ENCODE data around the gene NCKAP5L.
"Not testable (repeated sequence)": the region's sequence is repeated elsewhere in the genome, so short reads cannot be mapped to it uniquely, and the experiment has no call there.

Gene NCKAP5L

GRCh38 chr12:49865109-49865781 is 37.0 kb upstream of the NCKAP5L start:
- no peak for DNase-seq

GRCh38 chr12:49864798-49865090 is 36.5 kb upstream of the NCKAP5L start:
- DNase-seq, result no peak

GRCh38 chr12:49863946-49864797 is 36.0 kb upstream of the NCKAP5L start:
- DNase-seq, result no peak

GRCh38 chr12:49860921-49861320 is 32.7 kb upstream of the NCKAP5L start:
- DNase-seq, result not testable (repeated sequence)

- not testable (repeated sequence) for DNase-seq
Measured at GRCh38 chr12:49855890-49856289, 27.7 kb upstream of the NCKAP5L start.

- no peak for DNase-seq
Measured at GRCh38 chr12:49854976-49855375, 26.8 kb upstream of the NCKAP5L start.

GRCh38 chr12:49853671-49854070 is 25.5 kb upstream of the NCKAP5L start:
- DNase-seq, result no peak

- DNase-seq, result no peak
Measured at GRCh38 chr12:49847161-49847560, 18.9 kb upstream of the NCKAP5L start.

- no peak for DNase-seq
Measured at GRCh38 chr12:49846032-49846431, 17.8 kb upstream of the NCKAP5L start.

GRCh38 chr12:49843876-49844437 is 15.7 kb upstream of the NCKAP5L start:
- DNase-seq, result no peak

- no peak for DNase-seq
Measured at GRCh38 chr12:49843411-49843810, 15.2 kb upstream of the NCKAP5L start.

- peak; percentile 91 for DNase-seq
Measured at GRCh38 chr12:49842519-49843352, 14.5 kb upstream of the NCKAP5L start, which contains the start of gene BCDIN3D. Gene BCDIN3D, minus strand, starts transcription at chr12:49843106. Its CDS starts 19 bp downstream, at chr12:49843087.

GRCh38 chr12:49838973-49839633 is 10.9 kb upstream of the NCKAP5L start:
- peak; percentile 48 for DNase-seq

GRCh38 chr12:49832836-49833421 is 4.7 kb upstream of the NCKAP5L start:
- DNase-seq, result peak; percentile 82

GRCh38 chr12:49831717-49832116 is 3.5 kb upstream of the NCKAP5L start:
- DNase-seq, result no peak

GRCh38 chr12:49827401-49828099 is 663 bp downstream of the NCKAP5L start:
- peak; percentile 65 for DNase-seq

GRCh38 chr12:49827051-49827400 is 1.2 kb downstream of the NCKAP5L start:
- DNase-seq, result no peak

GRCh38 chr12:49825971-49826421 is 2.2 kb downstream of the NCKAP5L start:
- DNase-seq, result peak; percentile 22

- DNase-seq, result no peak
Measured at GRCh38 chr12:49825360-49825970, 2.7 kb downstream of the NCKAP5L start.

GRCh38 chr12:49824895-49825294 is 3.3 kb downstream of the NCKAP5L start:
- DNase-seq, result peak; percentile 39

- DNase-seq, result no peak
Measured at GRCh38 chr12:49824416-49824815, 3.8 kb downstream of the NCKAP5L start.
